Spinal cord (tissue), 10 donors: Measurements from ENCODE around the gene KCNC4. TPM values are rescaled to one million over a fixed set of nuclear protein-coding genes. Genes with fewer than 3 reads are reported as not detected.

Source experiments
- DNase-seq, 6 donors: peaks; one replicate each; pipeline versions ENCODE4 v3.0.0 to v3.0.0-alpha.2; 2013 to 2015; ENCODE audit warnings: low spot score in 6 of 6, low read depth in 4 of 6
- H3K27ac ChIP-seq: one replicate; pipeline ENCODE4 v1.5.1; 2013; ENCODE audit warnings: low read depth, low read length, control low read depth
- H3K27me3 ChIP-seq: one replicate; pipeline ENCODE4 v1.6.1; 2013; ENCODE audit warnings: low read length; ENCODE audit not compliant: control insufficient read depth, insufficient read depth
- H3K36me3 ChIP-seq: one replicate; pipeline ENCODE4 v1.6.1; 2013; ENCODE audit warnings: low read length; ENCODE audit not compliant: control insufficient read depth, insufficient read depth
- H3K4me1 ChIP-seq: one replicate; pipeline ENCODE4 v1.6.1; 2013; ENCODE audit warnings: low read length; ENCODE audit not compliant: control insufficient read depth, insufficient read depth
- H3K4me3 ChIP-seq: one replicate; pipeline ENCODE4 v1.5.1; 2013; ENCODE audit warnings: low read depth, low read length, control low read depth
- H3K9me3 ChIP-seq: one replicate; pipeline ENCODE4 v1.6.1; 2013; ENCODE audit warnings: low read length; ENCODE audit not compliant: control insufficient read depth, insufficient read depth
- WGBS: methylation state at CpG from one replicate; pipeline ENCODE4 v1.1.5; 2013; ENCODE audit warnings: missing lambda C conversion rate; ENCODE audit not compliant: insufficient coverage; 5-methylcytosine and 5-hydroxymethylcytosine counted together
- polyA plus RNA-seq, 2 donors: library from polyadenylated mRNA; unstranded; fragments of 120-200 nt; gene quantifications; one replicate each; pipeline ENCODE4 v1.2.1, GENCODE V29; 2013; ENCODE audit not compliant: insufficient read length in 2 of 2
- total RNA-seq, 2 donors: library from RNA; depleted of rRNA in 1 of 2; stranded (reverse); fragments of 120-200 nt in 1 of 2; fragments of >200 nt in 1 of 2; gene quantifications; one replicate each; pipeline versions ENCODE4 v1.2.3 to v1.2.4, GENCODE V29; 2013 to 2014
- donor health status: healthy.

Gene KCNC4
- total and polyA plus RNA-seq, 4 donors: 9.1 to 58.6 (median 36.5) TPM

- Histone ChIP-seq H3K27me3 (no peaks in the 10 kb centered on the region), H3K27ac (no peak overlapping the region), H3K9me3 (no peaks in the 10 kb centered on the region), H3K4me1 (peaks cover 11% of the 10 kb centered on the region), H3K4me3 (no peak overlapping the region), H3K36me3 (peaks cover 82% of the 10 kb centered on the region)
- DNase-seq: no peak
- WGBS: 93% methylated on average over 18 of the region's 18 CpGs
Measured at GRCh38 chr1:110225756-110226404, 15.8 kb downstream of the KCNC4 start.

- Histone ChIP-seq H3K27me3 (no peaks in the 10 kb centered on the region), H3K4me3 (no peak overlapping the region), H3K4me1 (peaks cover 11% of the 10 kb centered on the region), H3K27ac (no peak overlapping the region), H3K9me3 (no peaks in the 10 kb centered on the region), H3K36me3 (peaks cover 94% of the 10 kb centered on the region)
- WGBS: 73% methylated on average over 9 of the region's 12 CpGs
- no peak for DNase-seq
Measured at GRCh38 chr1:110227774-110228173, 17.7 kb downstream of the KCNC4 start.

GRCh38 chr1:110228381-110228780, 18.3 kb downstream of the KCNC4 start:
- H3K9me3 ChIP-seq: no peaks in the 10 kb centered on the region
- H3K4me1 ChIP-seq: peaks cover 15% of the 10 kb centered on the region
- no peaks in the 10 kb centered on the region for H3K27me3 ChIP-seq
- no peak overlapping the region for H3K4me3 ChIP-seq
- DNase-seq: no peak
- 93% methylated on average over 9 of the region's 12 CpGs for WGBS
- peaks cover 92% of the 10 kb centered on the region for H3K36me3 ChIP-seq
- no peak overlapping the region for H3K27ac ChIP-seq

- no peak for DNase-seq
- peaks cover 92% of the 10 kb centered on the region for H3K36me3 ChIP-seq
- H3K9me3 ChIP-seq: no peaks in the 10 kb centered on the region
- H3K4me1 ChIP-seq: peaks cover 20% of the 10 kb centered on the region
- no peak overlapping the region for H3K4me3 ChIP-seq
- H3K27ac ChIP-seq: no peak overlapping the region
- WGBS: 93% methylated on average over 8 of the region's 9 CpGs
- no peaks in the 10 kb centered on the region for H3K27me3 ChIP-seq
Measured at GRCh38 chr1:110228869-110229268, 18.8 kb downstream of the KCNC4 start.

GRCh38 chr1:110229348-110230001, 19.4 kb downstream of the KCNC4 start:
- Histone ChIP-seq H3K27ac (no peak overlapping the region), H3K4me1 (peaks cover 26% of the 10 kb centered on the region), H3K9me3 (no peaks in the 10 kb centered on the region), H3K36me3 (peaks cover 90% of the 10 kb centered on the region), H3K27me3 (no peaks in the 10 kb centered on the region), H3K4me3 (no peak overlapping the region)
- DNase-seq: no peak
- 85% methylated on average over 18 of the region's 21 CpGs for WGBS

- DNase-seq: peak in 1 of 6 donors; percentile 15
- Histone ChIP-seq H3K4me1 (peaks cover 37% of the 10 kb centered on the region), H3K4me3 (no peak overlapping the region), H3K9me3 (no peaks in the 10 kb centered on the region), H3K27me3 (no peaks in the 10 kb centered on the region), H3K27ac (no peak overlapping the region), H3K36me3 (peaks cover 80% of the 10 kb centered on the region)
- 55% methylated on average over 10 of the region's 11 CpGs for WGBS
Measured at GRCh38 chr1:110230381-110231199, 20.5 kb downstream of the KCNC4 start.

- Histone ChIP-seq H3K36me3 (peaks cover 47% of the 10 kb centered on the region), H3K4me1 (peaks cover 54% of the 10 kb centered on the region), H3K27ac (no peak overlapping the region), H3K9me3 (no peaks in the 10 kb centered on the region), H3K27me3 (no peaks in the 10 kb centered on the region), H3K4me3 (no peak overlapping the region)
- no peak for DNase-seq
- WGBS: 25% methylated on average over 2 of the region's 2 CpGs
Measured at GRCh38 chr1:110233861-110234260, 23.7 kb downstream of the KCNC4 start.

- H3K4me1 ChIP-seq: peaks cover 63% of the 10 kb centered on the region
- no peaks in the 10 kb centered on the region for H3K27me3 ChIP-seq
- no peak for DNase-seq
- H3K4me3 ChIP-seq: no peak overlapping the region
- WGBS: 70% methylated on average over 4 of the region's 5 CpGs
- H3K9me3 ChIP-seq: no peaks in the 10 kb centered on the region
- H3K27ac ChIP-seq: no peak overlapping the region
- peaks cover 39% of the 10 kb centered on the region for H3K36me3 ChIP-seq
Measured at GRCh38 chr1:110234691-110235090, 24.6 kb downstream of the KCNC4 start.

- H3K4me1 ChIP-seq: peaks cover 63% of the 10 kb centered on the region
- no peak overlapping the region for H3K4me3 ChIP-seq
- WGBS: 28% methylated on average over 9 of the region's 13 CpGs
- peak overlapping the region; percentile 51 for H3K27ac ChIP-seq
- no peaks in the 10 kb centered on the region for H3K9me3 ChIP-seq
- H3K36me3 ChIP-seq: peaks cover 33% of the 10 kb centered on the region
- no peaks in the 10 kb centered on the region for H3K27me3 ChIP-seq
- peak in 2 of 6 donors; percentile 67 to 84 for DNase-seq
Measured at GRCh38 chr1:110235181-110235833, 25.2 kb downstream of the KCNC4 start.
